Activated CD4-positive, alpha-beta T cell treated with anti-CD3 and anti-CD28 coated beads for 48 hours (primary cell): Measurements from ENCODE around the gene RNASE9.
"Not testable (repeated sequence)": the region's sequence is repeated elsewhere in the genome, so short reads cannot be mapped to it uniquely, and the experiment has no call there.

Experiments used
- DNase-seq: peaks from one replicate; pipeline ENCODE4 v3.0.0-alpha.2; 2020

The RNASE9 gene

GRCh38 chr14:20572382-20572990, 11.6 kb upstream of the RNASE9 start:
- DNase-seq = not testable (repeated sequence)

GRCh38 chr14:20570720-20571119, 9.9 kb upstream of the RNASE9 start:
- not testable (repeated sequence) for DNase-seq

GRCh38 chr14:20569865-20570264, 9.0 kb upstream of the RNASE9 start:
- DNase-seq = not testable (repeated sequence)

GRCh38 chr14:20569066-20569465, 8.2 kb upstream of the RNASE9 start:
- DNase-seq = no peak

- no peak for DNase-seq
Measured at GRCh38 chr14:20568393-20568792, 7.5 kb upstream of the RNASE9 start.

- DNase-seq = not testable (repeated sequence)
Measured at GRCh38 chr14:20567199-20567598, 6.4 kb upstream of the RNASE9 start.

GRCh38 chr14:20564501-20564997, 3.7 kb upstream of the RNASE9 start:
- DNase-seq = no peak

- no peak for DNase-seq
Measured at GRCh38 chr14:20563971-20564370, 3.1 kb upstream of the RNASE9 start.

GRCh38 chr14:20559461-20559904, 1.4 kb downstream of the RNASE9 start:
- no peak for DNase-seq

GRCh38 chr14:20557212-20557542, 3.7 kb downstream of the RNASE9 start:
- DNase-seq = no peak

- no peak for DNase-seq
Measured at GRCh38 chr14:20556500-20557211, 4.2 kb downstream of the RNASE9 start.

- no peak for DNase-seq
Measured at GRCh38 chr14:20555845-20556244, 5.0 kb downstream of the RNASE9 start.

GRCh38 chr14:20553024-20553423, 7.8 kb downstream of the RNASE9 start:
- no peak for DNase-seq

GRCh38 chr14:20551606-20552005, 9.2 kb downstream of the RNASE9 start:
- DNase-seq = no peak

GRCh38 chr14:20550926-20551325, 9.9 kb downstream of the RNASE9 start:
- no peak for DNase-seq

GRCh38 chr14:20548414-20549158, 12.3 kb downstream of the RNASE9 start:
- no peak for DNase-seq

- DNase-seq = no peak
Measured at GRCh38 chr14:20546877-20547276, 14.0 kb downstream of the RNASE9 start.

- DNase-seq = no peak
Measured at GRCh38 chr14:20539906-20540305, 20.9 kb downstream of the RNASE9 start.

GRCh38 chr14:20530771-20531571, 29.9 kb downstream of the RNASE9 start:
- DNase-seq = peak; percentile 83

- no peak for DNase-seq
Measured at GRCh38 chr14:20529806-20530205, 31.0 kb downstream of the RNASE9 start.

- DNase-seq = no peak
Measured at GRCh38 chr14:20524027-20524426, 36.8 kb downstream of the RNASE9 start.

GRCh38 chr14:20522332-20522731, 38.5 kb downstream of the RNASE9 start:
- DNase-seq = no peak

- no peak for DNase-seq
Measured at GRCh38 chr14:20516921-20517320, 43.9 kb downstream of the RNASE9 start.
